Measurements from ENCODE around the gene ELAC1.

DNA sequence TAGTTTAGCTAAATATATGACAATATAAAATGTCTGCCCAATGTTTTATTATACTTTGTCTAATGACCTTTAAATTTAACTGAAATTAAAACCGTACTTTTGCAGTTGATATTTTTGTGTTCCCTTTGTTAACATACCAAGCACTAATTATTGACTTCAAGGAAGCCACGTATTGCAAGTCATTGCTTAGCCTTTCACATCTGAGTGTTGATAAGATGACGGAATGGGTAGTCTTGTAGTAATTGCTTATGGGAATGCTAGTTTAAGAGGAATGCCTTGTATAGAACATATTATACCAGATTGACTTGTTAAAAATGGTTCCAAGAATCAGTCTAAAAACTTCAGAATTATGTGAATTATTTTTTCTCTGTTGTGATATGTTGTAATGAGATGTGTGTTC, 14.0 kb upstream of the ELAC1 start:
- TF ChIP-seq, protein P1, sequence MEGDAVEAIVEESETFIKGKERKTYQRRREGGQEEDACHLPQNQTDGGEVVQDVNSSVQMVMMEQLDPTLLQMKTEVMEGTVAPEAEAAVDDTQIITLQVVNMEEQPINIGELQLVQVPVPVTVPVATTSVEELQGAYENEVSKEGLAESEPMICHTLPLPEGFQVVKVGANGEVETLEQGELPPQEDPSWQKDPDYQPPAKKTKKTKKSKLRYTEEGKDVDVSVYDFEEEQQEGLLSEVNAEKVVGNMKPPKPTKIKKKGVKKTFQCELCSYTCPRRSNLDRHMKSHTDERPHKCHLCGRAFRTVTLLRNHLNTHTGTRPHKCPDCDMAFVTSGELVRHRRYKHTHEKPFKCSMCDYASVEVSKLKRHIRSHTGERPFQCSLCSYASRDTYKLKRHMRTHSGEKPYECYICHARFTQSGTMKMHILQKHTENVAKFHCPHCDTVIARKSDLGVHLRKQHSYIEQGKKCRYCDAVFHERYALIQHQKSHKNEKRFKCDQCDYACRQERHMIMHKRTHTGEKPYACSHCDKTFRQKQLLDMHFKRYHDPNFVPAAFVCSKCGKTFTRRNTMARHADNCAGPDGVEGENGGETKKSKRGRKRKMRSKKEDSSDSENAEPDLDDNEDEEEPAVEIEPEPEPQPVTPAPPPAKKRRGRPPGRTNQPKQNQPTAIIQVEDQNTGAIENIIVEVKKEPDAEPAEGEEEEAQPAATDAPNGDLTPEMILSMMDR (conservative IDR thresholded peaks at IDR 0.05 in 1 of 2, IDR thresholded peaks at IDR 0.05 in 1 of 2; ENCODE audit: low read depth in 1 of 2, low read length in 2 of 2), result no peak
- no peak for TF ChIP-seq EZH2 (IDR thresholded peaks at IDR 0.05; ENCODE audit: low read length, missing control alignments)

Data from fibroblast of lung (primary cell).